Muscle of back (tissue), 11 donors: Measurements from ENCODE around the gene DPP10. TPM values are rescaled to one million over a fixed set of nuclear protein-coding genes. Genes with fewer than 3 reads are reported as not detected.

Experiments used
- DNase-seq, 3 donors: peaks; one replicate each; pipeline versions ENCODE4 v3.0.0 to v3.0.0-alpha.2; 2013
- polyA plus RNA-seq, 10 donors: library from polyadenylated mRNA; unstranded; fragments of 120-200 nt; gene quantifications; one replicate each; pipeline ENCODE4 v1.2.1, GENCODE V29; 2013; ENCODE audit not compliant: insufficient read length in 10 of 10

DPP10 gene
- polyA plus RNA-seq, 10 donors: 0.09 to 4.7 (median 0.55) TPM

DNA sequence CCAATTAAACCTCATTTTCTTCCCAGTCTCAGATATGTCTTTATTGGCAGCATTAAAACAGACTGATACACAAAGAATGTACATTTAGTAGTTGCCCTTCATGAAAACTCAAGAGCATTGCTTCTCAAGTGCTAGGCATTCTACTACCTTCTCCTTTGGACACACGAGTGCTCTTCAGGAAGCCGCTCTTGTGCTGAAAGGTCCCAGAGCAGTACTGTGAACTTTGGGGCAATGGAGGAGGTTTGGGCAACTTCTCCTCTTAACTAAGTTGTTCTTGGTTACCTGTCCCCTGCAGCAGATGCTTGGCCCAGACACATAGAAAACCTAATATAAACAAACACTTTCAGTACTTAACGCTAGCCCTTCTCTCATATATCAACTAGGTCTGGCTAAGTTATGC is 362.8 kb downstream of the DPP10 start:
- DNase-seq: no peak

DNA sequence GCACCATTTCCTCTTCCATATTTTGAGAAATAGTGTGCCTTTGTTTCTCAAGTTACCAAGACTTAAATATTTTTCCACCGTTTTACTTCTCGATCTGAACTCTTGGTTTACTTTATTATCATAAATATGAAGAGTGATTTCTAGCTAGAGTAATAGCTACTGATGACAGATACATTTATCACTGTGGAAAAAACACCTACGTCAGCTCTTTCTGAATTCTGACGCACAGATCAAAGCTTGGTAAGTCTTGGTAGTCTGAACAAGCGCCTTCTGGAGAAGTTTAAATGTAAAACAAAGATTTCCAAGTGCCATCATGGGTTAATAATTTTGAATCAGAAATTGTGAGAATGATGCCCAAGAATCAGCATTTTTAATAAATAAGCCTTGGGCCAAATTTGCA is 367.7 kb downstream of the DPP10 start:
- no peak for DNase-seq

- DNase-seq: no peak
Measured at GRCh38 chr2:114812261-114812660, 369.8 kb downstream of the DPP10 start.

DNA sequence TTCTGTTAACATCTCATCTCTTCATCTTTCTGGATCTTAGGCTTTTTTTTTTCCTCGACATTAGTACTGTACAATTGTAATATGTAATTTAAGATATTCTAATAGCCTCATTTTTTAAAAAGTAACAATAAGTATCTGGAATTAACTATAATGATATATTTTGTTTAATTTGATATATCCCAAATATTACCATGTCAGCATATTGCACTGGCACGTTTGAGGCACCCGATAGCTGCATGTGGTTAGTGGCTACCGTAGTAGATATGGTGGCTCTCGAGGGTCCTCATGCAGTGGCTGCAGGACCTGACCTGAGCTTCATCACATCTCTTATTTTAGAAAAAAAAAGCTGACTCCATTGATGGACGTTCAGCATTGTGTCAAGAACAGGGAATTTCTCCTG is 371.9 kb downstream of the DPP10 start:
- DNase-seq: no peak

DNA sequence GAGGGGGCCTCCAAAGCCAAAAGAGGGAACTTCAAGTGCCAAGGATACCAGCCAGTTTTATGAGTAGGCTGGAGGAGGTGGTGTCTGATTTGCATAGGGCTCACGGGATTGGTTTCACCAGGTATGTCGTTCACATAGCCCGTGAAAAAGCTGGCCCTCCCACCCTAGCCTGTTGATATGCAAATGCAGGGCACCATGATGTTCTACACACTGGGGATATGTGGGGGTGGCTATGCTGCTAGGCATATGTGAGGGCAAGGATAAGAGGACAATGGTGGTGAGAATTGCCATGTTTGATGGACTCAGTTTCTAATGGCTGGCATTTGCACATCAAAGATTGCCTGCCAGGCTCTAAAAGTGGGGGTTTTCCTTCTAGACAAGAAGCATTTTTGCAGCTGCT is 378.6 kb downstream of the DPP10 start:
- DNase-seq: no peak

DNA sequence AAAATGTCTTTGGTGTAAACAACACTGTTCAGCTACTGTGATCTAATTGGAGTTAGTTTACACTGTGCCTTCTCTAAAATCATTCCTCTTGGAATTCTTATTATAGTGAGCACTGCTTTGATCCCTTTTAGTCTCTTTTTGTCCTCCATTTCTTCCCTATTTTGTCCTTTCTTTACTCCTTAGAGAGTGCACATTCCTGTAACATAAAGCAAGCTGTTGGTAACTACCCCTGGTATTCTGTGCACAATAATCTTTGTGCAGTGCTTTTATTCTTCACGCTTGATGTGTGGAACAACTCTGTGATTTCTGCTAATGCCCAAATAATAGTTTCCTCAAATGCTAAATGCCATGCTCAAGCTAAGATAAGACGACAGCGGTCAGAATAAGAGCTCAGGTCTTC is 401.5 kb downstream of the DPP10 start:
- DNase-seq: no peak

DNA sequence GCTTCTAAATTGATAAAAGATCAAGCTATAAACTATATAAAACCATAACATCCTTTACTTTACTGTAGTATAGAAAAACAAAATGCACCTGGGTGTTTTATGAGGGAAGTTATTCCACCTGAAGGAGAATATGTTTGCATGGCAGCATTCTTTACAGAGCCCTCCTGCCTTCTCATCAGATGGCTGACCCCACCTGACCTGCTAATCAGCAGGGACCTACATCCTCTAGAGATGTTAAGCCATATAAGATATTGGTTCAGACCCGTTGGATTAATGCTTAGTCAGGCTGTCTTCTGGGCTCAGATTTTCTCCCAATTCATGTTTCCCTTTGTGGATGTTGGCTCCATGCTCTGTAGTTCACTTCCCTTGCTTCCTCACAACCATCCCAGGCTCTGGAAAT is 414.8 kb downstream of the DPP10 start:
- no peak for DNase-seq

- no peak for DNase-seq
Measured at GRCh38 chr2:114859726-114860510, 417.5 kb downstream of the DPP10 start.

DNA sequence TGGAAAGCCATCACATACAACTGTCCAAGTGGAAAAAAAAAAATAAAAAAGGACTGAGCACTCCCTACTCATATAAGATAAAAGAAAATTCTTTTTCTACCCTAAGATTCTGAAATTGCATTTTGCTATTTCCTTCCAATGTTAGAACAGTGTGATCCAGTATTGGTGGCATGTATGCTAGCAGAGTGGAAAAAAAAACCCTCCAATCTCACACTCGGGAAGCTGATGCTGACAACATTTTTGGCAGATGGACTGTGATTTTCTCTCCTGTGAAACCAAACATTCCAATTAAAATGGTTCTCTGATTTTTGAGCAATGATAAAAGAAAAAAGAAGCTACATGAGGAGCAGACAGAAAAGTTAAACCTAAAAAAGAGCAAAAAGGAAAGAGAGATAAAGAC is 419.8 kb downstream of the DPP10 start:
- no peak for DNase-seq

DNA sequence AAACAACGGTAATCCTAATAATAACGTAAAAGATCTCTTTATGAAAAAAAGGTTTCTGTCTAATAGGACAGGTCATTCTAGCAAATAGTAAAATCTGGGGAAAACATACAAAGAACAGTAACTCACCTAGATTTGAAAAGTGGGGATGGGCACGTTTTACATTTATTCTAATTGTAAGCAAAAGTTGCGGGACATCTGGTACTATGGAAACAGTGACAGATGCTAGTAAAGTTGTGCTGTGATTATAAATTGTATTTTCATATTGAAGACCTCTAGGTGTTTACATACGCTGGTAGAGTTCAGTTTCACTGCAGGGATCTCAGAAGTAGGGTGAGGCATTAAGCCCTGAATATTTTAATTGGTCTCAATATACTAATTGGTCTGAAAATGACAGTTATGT is 422.5 kb downstream of the DPP10 start:
- DNase-seq: no peak

GRCh38 chr2:114880046-114880445 is 437.6 kb downstream of the DPP10 start:
- DNase-seq: no peak

- no peak for DNase-seq
Measured at GRCh38 chr2:114919985-114920384, 477.5 kb downstream of the DPP10 start.

DNA sequence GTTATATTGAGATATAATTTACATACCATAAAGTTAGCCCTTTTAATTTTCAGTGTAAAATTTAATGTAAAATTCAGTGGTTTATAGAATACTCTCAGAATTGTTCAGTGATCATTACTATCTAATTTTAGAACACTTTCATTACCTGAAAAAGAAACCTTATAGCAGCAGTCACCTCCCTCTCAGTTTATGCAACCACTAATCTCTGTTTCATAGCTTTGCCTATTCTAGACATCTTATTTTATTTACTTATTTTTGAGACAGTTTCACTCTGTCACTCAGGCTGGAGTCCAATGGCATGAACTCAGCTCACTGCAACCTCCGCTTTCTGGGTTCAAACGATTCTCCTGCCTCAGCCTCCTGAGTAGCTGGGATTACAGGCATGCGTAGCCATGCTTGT is 479.6 kb downstream of the DPP10 start:
- DNase-seq: no peak

GRCh38 chr2:114925296-114926255 is 483.1 kb downstream of the DPP10 start:
- DNase-seq: no peak

DNA sequence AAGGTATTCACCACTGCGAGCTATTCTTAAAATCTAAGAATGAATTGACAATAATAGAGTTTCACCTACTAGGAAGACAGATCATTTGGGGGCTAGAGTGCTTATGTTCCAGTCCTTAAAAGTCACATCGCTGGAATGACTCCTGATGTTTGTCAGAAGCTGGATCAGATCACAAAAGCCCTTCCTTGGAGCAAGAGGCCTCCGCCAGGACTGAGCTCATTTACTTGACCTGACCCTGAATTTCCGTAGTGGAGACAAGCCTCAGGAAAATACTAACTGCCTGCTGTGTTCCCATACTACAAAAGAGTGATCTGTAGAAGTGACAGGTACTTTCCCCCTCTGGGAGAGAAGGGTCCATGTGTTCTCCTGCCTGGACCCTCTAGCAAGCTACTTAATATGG is 483.9 kb downstream of the DPP10 start:
- no peak for DNase-seq

DNA sequence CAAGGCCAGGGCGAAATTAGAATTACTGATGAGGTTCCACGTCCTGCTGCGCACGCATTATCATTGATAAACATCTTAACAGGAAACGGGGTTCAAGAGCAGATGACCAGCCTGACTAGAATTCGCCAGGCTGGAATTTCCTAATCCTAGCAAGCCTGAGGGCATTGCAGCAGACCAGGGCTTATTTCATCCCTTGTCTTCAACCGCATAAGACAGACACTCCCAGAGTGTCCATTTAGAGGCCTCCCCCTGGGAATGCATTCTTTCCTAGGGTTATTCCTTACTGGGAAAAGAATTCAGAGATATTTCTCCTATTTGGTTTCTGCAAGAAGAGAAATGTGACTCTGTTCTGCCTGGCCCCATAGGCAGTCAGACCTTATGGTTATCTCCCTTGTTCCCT is 486.8 kb downstream of the DPP10 start:
- no peak for DNase-seq

DNA sequence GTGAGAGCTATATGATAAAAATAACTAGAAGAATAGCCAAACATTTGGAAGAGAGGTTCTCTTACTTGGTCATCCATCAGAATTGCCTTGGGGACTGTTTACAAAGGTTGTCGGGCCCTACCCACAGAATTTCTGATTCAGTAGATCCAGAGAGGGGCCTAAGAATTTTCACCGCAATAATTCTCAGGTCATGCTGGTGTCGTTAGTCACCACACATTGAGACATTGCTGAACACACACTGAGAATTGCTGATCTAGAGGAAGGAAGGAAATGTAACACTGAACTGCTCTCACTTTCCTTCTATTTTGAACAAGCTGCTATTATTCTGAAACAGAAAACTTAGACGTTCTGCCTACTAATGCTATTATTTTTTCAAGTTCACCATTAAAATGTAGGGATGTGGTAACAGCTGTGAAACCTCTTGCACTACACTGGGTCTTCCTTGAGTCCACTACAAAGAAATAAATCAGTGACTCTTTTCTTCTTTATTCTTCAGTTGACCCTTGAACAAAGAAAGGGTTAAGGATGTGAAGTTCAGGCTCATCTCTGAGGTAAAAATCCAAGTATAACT is 491.3 kb downstream of the DPP10 start:
- no peak for DNase-seq

GRCh38 chr2:114935031-114935430 is 492.6 kb downstream of the DPP10 start:
- DNase-seq: no peak

- DNase-seq: no peak
Measured at GRCh38 chr2:114937366-114937930, 495.0 kb downstream of the DPP10 start.

- no peak for DNase-seq
Measured at GRCh38 chr2:114940785-114941458, 498.5 kb downstream of the DPP10 start.

DNA sequence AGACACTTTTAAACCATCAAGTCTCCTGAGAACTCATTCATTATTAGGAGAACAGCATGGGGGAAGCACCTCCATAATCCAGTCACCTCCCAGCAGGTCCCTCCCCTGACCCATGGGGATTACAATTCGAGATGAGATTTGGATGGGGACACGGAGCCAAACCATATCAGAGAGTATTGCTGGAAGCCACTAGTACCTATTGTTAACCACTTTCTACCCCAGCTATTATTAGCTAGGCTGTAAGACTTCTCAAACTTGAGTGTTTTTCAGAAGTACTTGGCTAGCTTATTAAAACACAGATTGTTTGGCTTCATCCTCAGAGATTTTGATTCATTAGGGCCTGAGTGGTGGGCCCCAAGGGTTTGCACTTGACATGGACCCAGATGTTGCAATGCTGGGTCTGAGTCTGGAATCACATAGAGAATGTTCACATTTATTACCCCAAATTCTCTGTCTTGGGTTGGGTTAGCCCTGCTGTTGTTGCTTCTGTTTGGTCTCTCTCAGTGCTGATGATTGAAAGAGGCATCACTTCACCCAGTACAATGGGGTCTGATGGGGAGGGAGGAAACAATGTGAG is 506.9 kb downstream of the DPP10 start:
- no peak for DNase-seq
